C4-2B (cell line): ENCODE data around the gene TMTC1.
A peak's percentile ranks its signal among the peaks of the same experiment; 100 is the strongest.
"Not testable (repeated sequence)": the region's sequence is repeated elsewhere in the genome, so short reads cannot be mapped to it uniquely, and the experiment has no call there.

Experiments used
- H3K27ac ChIP-seq: fragments of 450-650 bp; 2 replicates; pipeline ENCODE4 v1.5.1; 2017
- ZFX ChIP-seq: fragments of 450-650 bp; IDR thresholded peaks from 2 replicates; pipeline ENCODE4 v1.6.1; 2017
- TF ChIP-seq, protein P1 (sequence below): fragments of 450-650 bp; conservative IDR thresholded peaks from 2 replicates; pipeline ENCODE4 v1.5.1; 2017; ENCODE audit warnings: mild to moderate bottlenecking

TMTC1 gene

DNA sequence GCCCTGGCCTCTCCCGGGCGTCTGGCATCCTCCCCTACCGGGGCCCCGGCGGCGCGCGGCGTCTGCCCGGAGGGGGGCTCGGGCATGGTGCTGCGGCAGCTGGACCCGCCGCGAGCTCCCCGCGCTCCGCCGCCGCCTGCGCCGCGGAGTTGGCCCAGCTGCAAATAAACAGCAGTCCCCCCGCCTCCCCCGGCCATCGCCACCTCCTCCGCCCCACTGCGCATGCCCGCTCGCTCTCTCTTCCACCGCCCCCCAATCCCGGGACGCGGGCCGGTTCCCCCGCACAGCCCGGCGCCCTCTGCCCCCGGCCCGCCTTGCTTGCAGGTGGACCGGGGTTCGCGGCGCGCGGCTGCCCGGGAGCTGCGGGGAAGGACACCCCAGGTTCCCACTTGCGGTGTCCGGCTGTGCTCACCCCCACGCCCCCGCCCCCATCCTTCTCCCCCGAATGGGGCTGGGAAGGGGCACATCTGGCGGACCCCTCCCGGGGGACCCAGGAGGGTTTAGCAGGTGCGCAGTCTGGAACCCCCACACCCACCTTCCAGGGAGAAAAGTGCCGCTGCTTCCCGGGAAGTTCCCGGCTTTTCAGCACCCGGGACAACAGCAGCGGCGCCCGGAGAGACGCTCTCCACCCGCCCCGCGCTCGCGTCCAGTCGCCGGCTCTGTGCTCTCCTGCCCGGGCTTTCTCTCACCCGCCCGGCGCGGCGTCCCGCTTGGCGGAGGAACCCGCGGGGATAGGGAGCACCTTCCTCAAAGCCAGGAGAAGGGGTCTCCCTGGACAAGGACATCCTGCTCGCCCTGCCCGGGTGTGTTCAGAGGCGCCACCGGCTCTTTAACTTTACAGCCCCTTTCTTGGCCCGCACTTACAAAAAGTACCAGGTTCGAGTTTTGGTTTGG, at the start of gene TMTC1:
Gene TMTC1 (minus strand): TSS at position 170 of the 894 bp plus-strand sequence. CDS start 191 bp downstream, outside the sequence.
- peak within 1 kb of the TSS; percentile 1; the same call in 1 of the 2 replicates for H3K27ac ChIP-seq
- TF ChIP-seq, protein P1, sequence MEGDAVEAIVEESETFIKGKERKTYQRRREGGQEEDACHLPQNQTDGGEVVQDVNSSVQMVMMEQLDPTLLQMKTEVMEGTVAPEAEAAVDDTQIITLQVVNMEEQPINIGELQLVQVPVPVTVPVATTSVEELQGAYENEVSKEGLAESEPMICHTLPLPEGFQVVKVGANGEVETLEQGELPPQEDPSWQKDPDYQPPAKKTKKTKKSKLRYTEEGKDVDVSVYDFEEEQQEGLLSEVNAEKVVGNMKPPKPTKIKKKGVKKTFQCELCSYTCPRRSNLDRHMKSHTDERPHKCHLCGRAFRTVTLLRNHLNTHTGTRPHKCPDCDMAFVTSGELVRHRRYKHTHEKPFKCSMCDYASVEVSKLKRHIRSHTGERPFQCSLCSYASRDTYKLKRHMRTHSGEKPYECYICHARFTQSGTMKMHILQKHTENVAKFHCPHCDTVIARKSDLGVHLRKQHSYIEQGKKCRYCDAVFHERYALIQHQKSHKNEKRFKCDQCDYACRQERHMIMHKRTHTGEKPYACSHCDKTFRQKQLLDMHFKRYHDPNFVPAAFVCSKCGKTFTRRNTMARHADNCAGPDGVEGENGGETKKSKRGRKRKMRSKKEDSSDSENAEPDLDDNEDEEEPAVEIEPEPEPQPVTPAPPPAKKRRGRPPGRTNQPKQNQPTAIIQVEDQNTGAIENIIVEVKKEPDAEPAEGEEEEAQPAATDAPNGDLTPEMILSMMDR, result no peak
- no peak for TF ChIP-seq ZFX

DNA sequence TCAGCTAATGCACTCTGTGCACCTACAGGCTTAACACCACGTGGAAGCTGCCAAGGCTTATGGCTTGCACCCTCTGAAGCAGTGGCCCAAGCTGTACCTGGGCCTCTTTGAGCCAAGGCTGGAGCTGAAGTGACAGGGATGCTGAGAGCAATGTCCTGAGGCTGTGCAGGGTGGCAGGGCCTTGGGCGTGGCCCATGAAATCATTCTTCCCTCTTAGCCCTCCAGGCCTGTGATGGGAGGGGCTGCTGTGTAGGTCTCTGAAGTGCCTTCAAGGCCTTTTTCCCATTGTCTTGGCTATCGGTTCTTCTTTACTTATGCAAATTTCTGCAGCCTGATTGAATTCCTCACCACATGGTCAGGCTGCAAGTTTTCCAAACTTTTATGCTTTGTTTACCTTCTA, 47.4 kb upstream of the TMTC1 start:
- no peak overlapping the region for H3K27ac ChIP-seq
- TF ChIP-seq, protein P1, result no peak
- TF ChIP-seq ZFX, result no peak

DNA sequence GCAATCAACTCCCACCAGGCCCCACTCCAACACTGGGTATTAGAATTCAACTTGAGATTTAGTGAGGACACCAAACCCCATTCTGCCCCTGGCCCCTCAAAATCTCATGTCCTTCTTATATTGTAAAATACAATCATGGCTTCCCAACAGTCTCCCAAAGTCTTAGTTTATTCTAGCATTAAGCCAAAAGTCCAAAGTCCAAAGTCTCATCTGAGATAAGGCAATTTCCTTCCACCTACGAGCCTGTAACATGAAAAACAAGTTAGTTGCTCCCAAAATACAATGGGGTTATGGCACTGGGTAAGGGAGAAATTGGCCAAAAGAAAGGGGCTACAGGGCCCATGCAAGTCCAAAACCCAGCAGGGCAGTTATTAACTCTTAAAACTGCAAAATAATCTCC, 46.6 kb upstream of the TMTC1 start:
- H3K27ac ChIP-seq, result no peak overlapping the region
- TF ChIP-seq, protein P1, result no peak
- no peak for TF ChIP-seq ZFX

DNA sequence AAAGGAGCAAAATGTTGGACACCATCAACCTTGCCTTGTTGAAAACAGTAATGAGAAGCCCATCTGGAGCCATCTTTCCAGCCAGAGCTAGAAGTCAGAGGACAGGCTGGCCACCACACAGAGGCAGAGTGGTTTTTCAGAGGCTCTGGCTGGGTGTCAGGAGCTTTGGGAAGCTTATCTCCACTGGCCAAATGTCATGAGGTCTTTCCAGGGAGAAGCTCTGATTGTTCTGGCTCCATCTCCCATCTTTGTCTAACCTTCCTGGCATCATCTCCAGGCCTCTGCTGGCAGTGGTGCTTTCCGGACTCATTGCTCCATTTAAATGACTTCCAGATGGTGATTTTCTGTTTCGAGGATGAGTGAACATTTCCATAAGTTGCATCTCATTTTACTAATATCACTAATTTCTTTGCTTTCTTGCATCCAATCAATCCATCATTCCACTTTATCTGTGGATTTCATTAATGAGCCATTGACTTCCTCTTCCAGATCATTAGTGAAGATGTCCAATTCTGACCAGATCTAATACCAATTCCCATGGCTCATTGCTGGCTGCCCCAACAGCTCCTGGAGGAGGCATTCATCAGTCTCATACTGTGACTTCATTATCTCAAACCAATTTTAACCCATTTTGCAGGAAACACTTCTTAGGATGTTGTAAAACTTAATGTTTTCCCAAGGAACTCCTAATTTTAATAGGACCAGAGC, 35.3 kb upstream of the TMTC1 start:
- TF ChIP-seq, protein P1, result no peak
- no peak for TF ChIP-seq ZFX
- H3K27ac ChIP-seq, result no peak overlapping the region

DNA sequence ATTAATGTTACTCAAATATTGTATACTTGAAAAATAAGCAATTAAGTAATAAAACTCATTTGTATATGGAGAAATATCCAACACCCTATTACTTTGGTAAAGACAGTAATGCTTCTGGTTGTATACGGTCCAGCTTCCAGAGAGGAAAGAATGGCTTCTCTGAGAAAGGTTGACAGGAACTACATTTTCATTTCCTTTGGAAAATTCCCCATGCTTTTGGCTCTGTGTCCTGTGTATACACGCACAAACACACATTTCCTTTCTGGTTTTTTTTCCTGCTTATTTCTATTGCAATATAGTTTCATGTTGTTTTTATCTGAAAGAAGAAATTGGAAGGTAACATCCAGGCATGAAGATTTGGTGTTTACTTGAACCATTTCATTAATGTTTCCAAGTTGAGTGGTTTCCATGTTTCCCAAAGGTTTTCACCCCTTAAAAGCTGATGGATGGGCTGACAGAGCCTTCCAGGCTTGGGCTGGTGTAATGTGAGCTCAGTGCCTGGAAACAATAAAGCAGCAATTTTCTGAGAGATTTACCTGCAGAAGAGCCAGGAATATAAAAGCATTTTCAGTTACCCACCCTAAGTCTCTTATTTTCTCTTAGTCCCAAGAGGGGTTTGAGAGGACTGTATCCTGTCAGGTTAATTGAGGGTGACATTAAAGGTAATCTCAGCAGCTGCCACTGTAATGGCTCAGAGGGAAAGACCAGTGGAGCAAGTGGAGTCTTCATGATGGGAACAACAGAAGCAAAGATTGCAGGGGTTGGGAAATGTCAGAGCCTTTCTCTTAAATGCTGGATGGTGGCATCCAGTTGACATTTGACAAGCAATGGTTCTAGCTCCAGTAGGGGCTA, 33.4 kb upstream of the TMTC1 start:
- TF ChIP-seq, protein P1, result no peak
- TF ChIP-seq ZFX, result no peak
- no peak overlapping the region for H3K27ac ChIP-seq

DNA sequence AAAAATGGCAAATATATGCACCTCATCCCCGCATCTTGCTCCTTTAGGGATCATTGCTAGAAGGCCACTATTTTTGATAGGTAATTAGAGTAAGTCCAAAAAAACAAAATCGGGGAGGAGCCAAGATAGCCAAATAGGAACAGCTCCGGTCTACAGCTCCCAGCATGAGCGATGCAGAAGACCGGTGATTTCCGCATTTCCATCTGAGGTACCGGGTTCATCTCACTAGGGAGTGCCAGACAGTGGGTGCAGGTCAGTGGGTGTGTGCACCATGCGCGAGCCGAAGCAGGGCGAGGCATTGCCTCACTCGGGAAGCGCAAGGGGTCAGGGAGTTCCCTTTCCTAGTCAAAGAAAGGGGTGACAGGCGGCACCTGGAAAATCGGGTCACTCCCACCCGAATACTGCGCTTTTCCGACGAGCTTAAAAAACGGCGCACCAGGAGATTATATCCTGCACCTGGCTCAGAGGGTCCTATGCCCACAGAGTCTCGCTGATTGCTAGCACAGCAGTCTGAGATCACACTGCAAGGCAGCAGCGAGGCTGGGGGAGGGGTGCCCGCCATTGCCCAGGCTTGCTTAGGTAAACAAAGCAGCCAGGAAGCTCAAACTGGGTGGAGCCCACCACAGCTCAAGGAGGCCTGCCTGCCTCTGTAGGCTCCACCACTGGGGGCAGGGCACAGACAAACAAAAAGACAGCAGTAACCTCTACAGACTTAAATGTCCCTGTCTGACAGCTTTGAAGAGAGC, 26.0 kb upstream of the TMTC1 start:
- H3K27ac ChIP-seq, result not testable (repeated sequence)

DNA sequence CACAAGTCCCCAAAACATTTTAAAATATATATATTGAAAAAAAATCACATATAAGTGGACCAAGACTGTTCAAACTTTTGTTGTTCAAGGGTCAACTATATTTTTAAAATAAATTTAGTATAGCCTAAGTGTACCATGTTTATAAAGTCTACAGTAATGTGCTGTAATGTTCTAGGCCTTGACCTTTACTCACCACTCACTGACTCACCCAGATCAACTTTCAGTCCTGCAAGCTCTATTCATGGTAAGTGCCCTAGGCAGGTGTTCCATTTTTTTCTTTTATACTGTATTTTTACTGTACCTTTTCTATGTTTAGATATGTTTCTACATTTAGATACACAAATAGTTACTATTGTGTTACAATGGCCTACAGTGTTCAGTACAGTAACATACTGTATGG, 23.4 kb upstream of the TMTC1 start:
- TF ChIP-seq ZFX, result no peak
- TF ChIP-seq, protein P1, result no peak
- H3K27ac ChIP-seq, result no peak overlapping the region
